ENCODE measurements around the gene PTP4A1. TPM values are rescaled to one million over a fixed set of nuclear protein-coding genes. Genes with fewer than 3 reads are reported as not detected.

Gene PTP4A1
- total RNA-seq, 1 donor from 2014 or later = 31.3 TPM

- H3K4me3 Mint-ChIP-seq = no peak overlapping the region
- H3K9me3 Mint-ChIP-seq = no peaks in the 10 kb centered on the region
- Histone ChIP-seq H3K79me2 (ENCODE audit: low read depth) (no peaks in the 10 kb centered on the region), H3K4me3 (no peak overlapping the region), H3F3A (ENCODE audit: low read depth) (no peaks in the 10 kb centered on the region), H3K27me3 (no peaks in the 10 kb centered on the region), H3K4me1 (no peaks in the 10 kb centered on the region), H3K4me2 (no peak overlapping the region), H3K9ac (no peak overlapping the region), H4K20me1 (ENCODE audit: low read depth) (no peaks in the 10 kb centered on the region), H3K36me3 (no peaks in the 10 kb centered on the region), H3K27ac (no peak overlapping the region), H2AFZ (replicated peaks) (peak overlapping the region; percentile 60), H3K9me3 (ENCODE audit: low read depth) (no peaks in the 10 kb centered on the region)
- no peak for DNase-seq (ENCODE audit: low spot score)
- no peak overlapping the region for H3K27ac Mint-ChIP-seq
- H3K36me3 Mint-ChIP-seq = no peaks in the 10 kb centered on the region
- H3K4me1 Mint-ChIP-seq = peaks cover 10% of the 10 kb centered on the region
- peaks cover 2% of the 10 kb centered on the region for H3K27me3 Mint-ChIP-seq (ENCODE audit: insufficient read depth, low read depth)
- TF ChIP-seq EZH2 (IDR thresholded peaks at IDR 0.05) = no peak
- TF ChIP-seq CTCF (IDR thresholded peaks at IDR 0.05) = no peak
- TF ChIP-seq EZH2phosphoT487 (IDR thresholded peaks at IDR 0.05) = no peak
These were observed 43.3 kb downstream of the PTP4A1 start for GRCh38 chr6:63615590-63615989.

Small RNA genes lying within 50 kb of the gene (small RNA-seq; reads per million reads assigned to genes)
- not detected for gene AL513043.1

Other genes with a start within 250 kb of the PTP4A1 start
- gene PHF3, start 63.3 kb downstream of the PTP4A1 start, total RNA-seq (ENCODE audit: low replicate concordance) = 72.4 and 100 TPM in 2 replicates